SU-DHL-6 (cell line): ENCODE results near the gene ZNF25.

Experiments used
- H2AFZ ChIP-seq: fragments of 200-600 bp; sonication (generic); 2 replicates; pipeline ENCODE4 v1.6.1; 2014; ENCODE audit warnings: low read depth, mild to moderate bottlenecking, moderate library complexity, mixed read lengths, antibody characterized with exemption, low read length; ENCODE audit not compliant: severe bottlenecking
- H3F3A ChIP-seq: fragments of 200-600 bp; shearing (Covaris generic); 2 replicates; pipeline ENCODE4 v1.6.0; 2016; ENCODE audit warnings: antibody characterized with exemption, mild to moderate bottlenecking; ENCODE audit not compliant: insufficient read depth
- H3K27ac ChIP-seq: fragments of 200-600 bp; sonication (generic); 2 replicates; pipeline ENCODE4 v1.5.1; 2016; ENCODE audit warnings: low read depth, mild to moderate bottlenecking, low read length, moderate library complexity, mixed read lengths
- H3K27me3 ChIP-seq: fragments of 200-600 bp; sonication (generic), shearing (Covaris generic); 2 replicates; pipeline ENCODE4 v1.6.0; 2014; ENCODE audit warnings: mild to moderate bottlenecking, low read length
- H3K36me3 ChIP-seq: fragments of 200-600 bp; sonication (generic); 2 replicates; pipeline ENCODE4 v1.6.1; 2014; ENCODE audit warnings: mild to moderate bottlenecking, low read length, mixed read lengths
- H3K4me2 ChIP-seq: fragments of 300-600, 200-600 bp; shearing (Covaris generic), sonication (generic); 2 replicates; pipeline ENCODE4 v1.6.0; 2014; ENCODE audit warnings: low read length, low read depth, mild to moderate bottlenecking; ENCODE audit not compliant: poor library complexity, severe bottlenecking
- H3K4me3 ChIP-seq: fragments of 200-600 bp; sonication (generic); 2 replicates; pipeline ENCODE4 v1.5.1; 2014; ENCODE audit warnings: antibody characterized with exemption, low read length, mild to moderate bottlenecking, mixed read lengths; ENCODE audit not compliant: insufficient read depth, poor library complexity, severe bottlenecking
- H3K79me2 ChIP-seq: fragments of 200-600 bp; sonication (generic); 2 replicates; pipeline ENCODE4 v1.6.1; 2014; ENCODE audit warnings: mild to moderate bottlenecking, low read length, moderate library complexity; ENCODE audit not compliant: insufficient read depth
- H3K9ac ChIP-seq: fragments of 200-600 bp; sonication (generic); 2 replicates; pipeline ENCODE4 v1.7.0; 2014; ENCODE audit warnings: mild to moderate bottlenecking, low read length
- H3K9me2 ChIP-seq: fragments of 200-600 bp; sonication (generic); replicated peaks from 2 replicates; pipeline ENCODE4 v1.6.1; 2014; ENCODE audit warnings: low read length; ENCODE audit not compliant: insufficient read depth
- H3K9me3 ChIP-seq: fragments of 200-600 bp; sonication (generic); 2 replicates; pipeline ENCODE4 v1.6.1; 2014; ENCODE audit warnings: low read length, mixed read lengths; ENCODE audit not compliant: insufficient read depth
- H4K20me1 ChIP-seq: fragments of 200-600 bp; sonication (generic); 2 replicates; pipeline ENCODE4 v1.6.1; 2014; ENCODE audit warnings: low read depth, mild to moderate bottlenecking, antibody characterized with exemption, low read length, moderate library complexity, mixed read lengths
- EZH2phosphoT487 ChIP-seq: fragments of 200-600 bp; sonication (generic), shearing (Covaris generic); conservative IDR thresholded peaks from 2 replicates; pipeline ENCODE4 v1.6.1; 2018; ENCODE audit warnings: mild to moderate bottlenecking, antibody characterized with exemption, low read length, moderate library complexity, mixed read lengths
- TF ChIP-seq, protein P1 (sequence below): fragments of 200-600 bp; sonication (generic); IDR thresholded peaks from one replicate; pipeline ENCODE4 v1.5.1; 2017; ENCODE audit warnings: antibody characterized with exemption, mild to moderate bottlenecking, low read length, moderate library complexity; ENCODE audit not compliant: insufficient read depth, poor library complexity, severe bottlenecking

ZNF25 gene

DNA sequence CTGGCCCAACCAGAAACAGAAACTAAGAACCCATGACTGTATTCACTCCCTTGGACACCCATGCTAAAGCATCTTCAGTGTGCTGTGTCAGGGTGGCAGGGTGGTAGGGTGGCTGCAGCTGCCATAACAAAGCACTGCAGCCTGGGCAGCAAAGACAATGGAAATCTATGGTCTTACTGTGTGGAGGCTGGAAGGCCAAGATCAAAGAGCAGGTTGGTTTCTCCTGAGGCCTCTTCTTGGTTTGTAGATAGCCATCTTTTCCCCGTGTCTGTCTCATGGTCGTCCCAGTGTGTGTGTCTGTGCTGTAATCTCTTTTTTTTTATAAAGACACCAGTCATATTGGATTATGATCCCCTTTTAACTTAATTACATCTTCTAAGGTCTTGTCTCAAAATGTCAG lies 15.2 kb upstream of the ZNF25 start:
- no peaks in the 10 kb centered on the region for H3K9me2 ChIP-seq
- H3K4me2 ChIP-seq = no peak overlapping the region
- no peak overlapping the region for H3K27ac ChIP-seq
- H3K4me3 ChIP-seq = no peak overlapping the region
- no peak overlapping the region for H2AFZ ChIP-seq
- H3K27me3 ChIP-seq = no peaks in the 10 kb centered on the region
- no peaks in the 10 kb centered on the region for H4K20me1 ChIP-seq
- H3K79me2 ChIP-seq = no peaks in the 10 kb centered on the region
- H3K9ac ChIP-seq = no peak overlapping the region
- H3F3A ChIP-seq = no peaks in the 10 kb centered on the region
- H3K36me3 ChIP-seq = no peaks in the 10 kb centered on the region
- no peaks in the 10 kb centered on the region for H3K9me3 ChIP-seq
- TF ChIP-seq, protein P1, sequence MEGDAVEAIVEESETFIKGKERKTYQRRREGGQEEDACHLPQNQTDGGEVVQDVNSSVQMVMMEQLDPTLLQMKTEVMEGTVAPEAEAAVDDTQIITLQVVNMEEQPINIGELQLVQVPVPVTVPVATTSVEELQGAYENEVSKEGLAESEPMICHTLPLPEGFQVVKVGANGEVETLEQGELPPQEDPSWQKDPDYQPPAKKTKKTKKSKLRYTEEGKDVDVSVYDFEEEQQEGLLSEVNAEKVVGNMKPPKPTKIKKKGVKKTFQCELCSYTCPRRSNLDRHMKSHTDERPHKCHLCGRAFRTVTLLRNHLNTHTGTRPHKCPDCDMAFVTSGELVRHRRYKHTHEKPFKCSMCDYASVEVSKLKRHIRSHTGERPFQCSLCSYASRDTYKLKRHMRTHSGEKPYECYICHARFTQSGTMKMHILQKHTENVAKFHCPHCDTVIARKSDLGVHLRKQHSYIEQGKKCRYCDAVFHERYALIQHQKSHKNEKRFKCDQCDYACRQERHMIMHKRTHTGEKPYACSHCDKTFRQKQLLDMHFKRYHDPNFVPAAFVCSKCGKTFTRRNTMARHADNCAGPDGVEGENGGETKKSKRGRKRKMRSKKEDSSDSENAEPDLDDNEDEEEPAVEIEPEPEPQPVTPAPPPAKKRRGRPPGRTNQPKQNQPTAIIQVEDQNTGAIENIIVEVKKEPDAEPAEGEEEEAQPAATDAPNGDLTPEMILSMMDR = no peak
- TF ChIP-seq EZH2phosphoT487 = no peak

DNA sequence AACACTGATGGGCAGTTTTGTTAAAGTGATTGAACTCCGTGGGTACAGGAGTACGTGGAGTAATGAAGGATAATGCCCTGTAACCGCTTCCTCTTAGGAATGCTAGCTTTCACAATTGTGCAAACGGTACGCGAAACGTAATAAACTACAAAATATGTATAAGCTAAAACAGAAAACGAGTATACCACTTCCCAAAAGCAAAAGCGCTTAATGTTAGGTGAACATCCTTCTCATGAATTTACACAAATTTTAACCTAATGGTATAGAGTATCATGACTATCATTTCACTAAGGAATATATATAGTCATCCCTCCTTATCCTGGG lies 395 bp upstream of the ZNF25 start:
- H3K36me3 ChIP-seq = no peaks in the 10 kb centered on the region
- H3K9ac ChIP-seq = peak overlapping the region; percentile 43
- H3K4me2 ChIP-seq = peak overlapping the region; percentile 68
- H3K27me3 ChIP-seq = no peaks in the 10 kb centered on the region
- no peak overlapping the region for H3K27ac ChIP-seq
- no peaks in the 10 kb centered on the region for H4K20me1 ChIP-seq
- H3K4me3 ChIP-seq = peak overlapping the region; percentile 40
- peak overlapping the region; percentile 94 for H2AFZ ChIP-seq
- no peaks in the 10 kb centered on the region for H3K9me3 ChIP-seq
- no peaks in the 10 kb centered on the region for H3K79me2 ChIP-seq
- H3K9me2 ChIP-seq = no peaks in the 10 kb centered on the region
- no peak for TF ChIP-seq EZH2phosphoT487
- TF ChIP-seq, protein P1 = no peak
- 0 out of 2 replicates have a peak, but pooled peaks cover 3% of the 10 kb centered on the region for H3F3A ChIP-seq

DNA sequence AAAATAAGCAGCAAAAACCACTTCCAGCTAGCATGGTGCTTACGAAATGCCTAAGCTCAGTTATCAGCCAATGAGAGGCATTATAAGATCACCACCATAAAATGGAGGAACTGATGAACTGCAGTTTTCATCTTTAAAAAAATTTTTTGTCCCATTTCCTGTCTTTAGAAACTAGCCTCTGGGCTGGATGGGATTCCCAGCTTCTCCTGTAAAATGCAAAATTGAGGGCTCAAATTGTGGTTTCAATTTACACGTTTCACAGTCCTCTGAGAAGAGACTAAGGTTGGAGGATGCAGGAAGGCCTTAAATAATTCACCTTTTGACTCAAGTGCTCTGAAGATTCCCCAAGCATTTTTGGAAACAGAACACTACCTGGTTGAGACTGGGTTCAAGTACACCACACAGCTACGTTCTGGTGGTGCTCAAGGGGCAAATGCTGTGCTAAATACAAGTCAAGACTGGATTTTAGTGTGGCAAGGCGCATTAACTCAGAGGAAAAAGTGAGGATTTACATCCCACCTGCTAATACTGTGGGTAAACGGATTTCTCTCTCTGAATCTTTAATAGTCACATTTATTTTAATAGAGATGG lies 951 bp downstream of the ZNF25 start:
- peak overlapping the region; percentile 65 for H3K4me3 ChIP-seq
- peak overlapping the region; percentile 75 for H3K9ac ChIP-seq
- H4K20me1 ChIP-seq = no peaks in the 10 kb centered on the region
- peak overlapping the region; percentile 65 for H3K27ac ChIP-seq
- no peaks in the 10 kb centered on the region for H3K27me3 ChIP-seq
- no peaks in the 10 kb centered on the region for H3K36me3 ChIP-seq
- TF ChIP-seq, protein P1 = no peak
- no peak for TF ChIP-seq EZH2phosphoT487
- H3K4me2 ChIP-seq = peak overlapping the region; percentile 77
- no peaks in the 10 kb centered on the region for H3K9me2 ChIP-seq
- no peaks in the 10 kb centered on the region for H3K79me2 ChIP-seq
- 0 out of 2 replicates have a peak, but pooled peaks cover 3% of the 10 kb centered on the region for H3F3A ChIP-seq
- peak overlapping the region; percentile 92 for H2AFZ ChIP-seq
- no peaks in the 10 kb centered on the region for H3K9me3 ChIP-seq
